Keratinocyte (primary cell): ENCODE results near the gene C16orf96. TPM values are rescaled to one million over a fixed set of nuclear protein-coding genes. Genes with fewer than 3 reads are reported as not detected.
A peak's percentile ranks its signal among the peaks of the same experiment; 100 is the strongest.

Source experiments
- DNase-seq: peaks from one replicate; pipeline ENCODE4 v3.0.0-alpha.2; 2011; ENCODE audit warnings: low read depth, missing footprints, low spot score
- FAIRE-seq: peaks from 2 replicates; lab custom pipeline; 2011; peaks lifted over from hg19 to GRCh38; lab: Jason Lieb, UNC
- H2AFZ ChIP-seq: 2 replicates; pipeline ENCODE4 v1.6.0; 2012; ENCODE audit warnings: low read length, control low read depth, inconsistent platforms; ENCODE audit not compliant: control insufficient read depth
- H3K27ac ChIP-seq: 2 replicates; pipeline ENCODE4 v1.5.1; 2011; ENCODE audit warnings: low read length; ENCODE audit not compliant: control insufficient read depth, insufficient read depth
- H3K27me3 ChIP-seq: 3 replicates; pipeline ENCODE4 v1.6.0; 2011; ENCODE audit warnings: low read length; ENCODE audit not compliant: control insufficient read depth, insufficient read depth; ENCODE audit errors: extremely low read depth
- H3K36me3 ChIP-seq, 2 experiments: 2 replicates in 1 of 2; 3 replicates in 1 of 2; pipeline ENCODE4 v1.5.1; 2011; ENCODE audit warnings: low read length in 2 of 2, mild to moderate bottlenecking in 1 of 2; ENCODE audit not compliant: control insufficient read depth in 2 of 2, insufficient read depth in 2 of 2; ENCODE audit errors: extremely low read depth in 1 of 2
- H3K4me1 ChIP-seq: 3 replicates; pipeline ENCODE4 v1.5.1; 2011; ENCODE audit warnings: low read length; ENCODE audit not compliant: control insufficient read depth, insufficient read depth; ENCODE audit errors: extremely low read depth
- H3K4me2 ChIP-seq: 3 replicates; pipeline ENCODE4 v1.6.0; 2011; ENCODE audit warnings: low read depth, low read length; ENCODE audit not compliant: control insufficient read depth, insufficient read depth; ENCODE audit errors: extremely low read depth
- H3K4me3 ChIP-seq, 3 experiments: fragments of 200-600 bp in 1 of 3; sonication (generic) in 1 of 3; 2 replicates in 2 of 3; 3 replicates in 1 of 3; pipeline ENCODE4 v1.5.1; 2011 to 2016; ENCODE audit warnings: low read length in 3 of 3, mild to moderate bottlenecking in 3 of 3, control low read depth in 2 of 3, inconsistent platforms in 1 of 3, low read depth in 1 of 3, mixed read lengths in 1 of 3, mixed run types in 1 of 3, moderate library complexity in 1 of 3; ENCODE audit not compliant: control insufficient read depth in 2 of 3, insufficient read depth in 2 of 3; ENCODE audit errors: extremely low read depth in 1 of 3
- H3K79me2 ChIP-seq: 2 replicates; pipeline ENCODE4 v1.6.0; 2012; ENCODE audit warnings: low read length; ENCODE audit not compliant: control insufficient read depth, insufficient read depth
- H3K9ac ChIP-seq: 3 replicates; pipeline ENCODE4 v1.6.0; 2011; ENCODE audit warnings: low read length; ENCODE audit not compliant: control insufficient read depth, insufficient read depth; ENCODE audit errors: extremely low read depth
- H3K9me1 ChIP-seq: 3 replicates; pipeline ENCODE4 v1.6.0; 2011; ENCODE audit warnings: low read length; ENCODE audit not compliant: control insufficient read depth, insufficient read depth; ENCODE audit errors: extremely low read depth
- H3K9me3 ChIP-seq: 2 replicates; pipeline ENCODE4 v1.5.1; 2012; ENCODE audit warnings: low read depth, low read length; ENCODE audit not compliant: control insufficient read depth
- H4K20me1 ChIP-seq: 3 replicates; pipeline ENCODE4 v1.6.0; 2011; ENCODE audit warnings: low read length; ENCODE audit not compliant: control insufficient read depth, insufficient read depth; ENCODE audit errors: extremely low read depth
- CTCF ChIP-seq, 3 experiments: IDR thresholded peaks in 1 of 3; conservative IDR thresholded peaks in 1 of 3; optimal IDR thresholded peaks in 1 of 3; 2 replicates in 2 of 3; 3 replicates in 1 of 3; pipeline versions ENCODE3 to v1.5.1; 2011; ENCODE audit warnings: low read length in 3 of 3, mild to moderate bottlenecking in 3 of 3, moderate library complexity in 2 of 3, control low read depth in 1 of 3, inconsistent platforms in 1 of 3; ENCODE audit not compliant: insufficient read depth in 2 of 3; ENCODE audit errors: extremely low read depth in 1 of 3
- EZH2 ChIP-seq: IDR thresholded peaks from one replicate; pipeline ENCODE4 v1.6.1; 2012; ENCODE audit warnings: inconsistent platforms, mild to moderate bottlenecking, low read length, moderate library complexity
- dilution Hi-C: fragments of 300-500 bp; cut with MboI; formaldehyde crosslinking; loops from one replicate; pipeline ENCODE4 v1.7.0; 2020; ENCODE audit warnings: low sequenced_read_pairs; ENCODE audit not compliant: extremely low pct_ligation_motif_present
- polyA plus RNA-seq, 5 experiments: library from polyadenylated mRNA; depleted of rRNA in 3 of 5; stranded (reverse) in 3 of 5; stranded (forward) in 1 of 5; unstranded in 1 of 5; fragments of >200 nt; gene quantifications; 1 replicate in 1 of 5; 2 replicates in 3 of 5; 3 replicates in 1 of 5; pipeline versions ENCODE4 v1.2.1 to v1.2.3, GENCODE V29; 2011 to 2012; ENCODE audit warnings: missing spikeins in 2 of 5, low read depth in 1 of 5, low replicate concordance in 1 of 5

C16orf96 gene
- polyA plus RNA-seq, 1 donor (not counting 4 experiments of a cell fraction or from before 2014, with no cell fraction given) = not detected

- TF ChIP-seq CTCF (optimal IDR thresholded peaks at IDR 0.05 in 1 of 3, IDR thresholded peaks at IDR 0.05 in 1 of 3, conservative IDR thresholded peaks at IDR 0.05 in 1 of 3; ENCODE audit: extremely low read depth in 1 of 3, insufficient read depth in 2 of 3, low read length in 3 of 3) (no peak), EZH2 (no peak)
- Histone ChIP-seq H3K9me1 (no peaks in the 10 kb centered on the region), H2AFZ (no peak overlapping the region), H3K36me3 (peaks cover 0 to 2% of the 10 kb centered on the region in 2 experiments), H3K4me1 (peaks cover 5% of the 10 kb centered on the region), H3K27me3 (no peaks in the 10 kb centered on the region), H3K9ac (no peak overlapping the region), H3K27ac (no peak overlapping the region), H4K20me1 (no peaks in the 10 kb centered on the region), H3K9me3 (no peaks in the 10 kb centered on the region), H3K4me2 (peak overlapping the region; percentile 92), H3K4me3 (peak overlapping the region in 1 of 3 experiments; percentile 80), H3K79me2 (peaks cover 55% of the 10 kb centered on the region)
- FAIRE-seq (no peak), DNase-seq (no peak)
- dilution Hi-C loops = no loop called here
These were observed 70.3 kb downstream of the C16orf96 start for GRCh38 chr16:4626396-4626795.

- Histone ChIP-seq H3K27me3 (no peaks in the 10 kb centered on the region), H3K9ac (no peak overlapping the region), H3K4me1 (peaks cover 5% of the 10 kb centered on the region), H4K20me1 (no peaks in the 10 kb centered on the region), H3K4me2 (no peak overlapping the region), H3K27ac (no peak overlapping the region), H3K4me3 (no peak overlapping the region), H2AFZ (no peak overlapping the region), H3K79me2 (peaks cover 71% of the 10 kb centered on the region), H3K36me3 (peaks cover 0 to 2% of the 10 kb centered on the region in 2 experiments), H3K9me3 (no peaks in the 10 kb centered on the region), H3K9me1 (no peaks in the 10 kb centered on the region)
- DNase-seq = no peak
- dilution Hi-C loops = no loop called here
- no peak for TF ChIP-seq CTCF (optimal IDR thresholded peaks at IDR 0.05 in 1 of 3, IDR thresholded peaks at IDR 0.05 in 1 of 3, conservative IDR thresholded peaks at IDR 0.05 in 1 of 3; ENCODE audit: extremely low read depth in 1 of 3, insufficient read depth in 2 of 3, low read length in 3 of 3)
- no peak for TF ChIP-seq EZH2
- FAIRE-seq = no peak
These were observed 72.1 kb downstream of the C16orf96 start for GRCh38 chr16:4628283-4628682.
